HepG2 (cell line): ENCODE measurements around the gene PPP1R12A. TPM values are rescaled to one million over a fixed set of nuclear protein-coding genes. Genes with fewer than 3 reads are reported as not detected.
"Not testable (repeated sequence)": the region's sequence is repeated elsewhere in the genome, so short reads cannot be mapped to it uniquely, and the experiment has no call there.

Source experiments
- ATAC-seq: fragments of 200-7000 bp; cut with Tn5 transposase; 3 replicates; pipeline ENCODE4 v1.9.1; 2020; ENCODE audit warnings: mild to moderate bottlenecking, moderate library complexity
- BruUV-seq: library from RNA; stranded (reverse); fragments of 400-500 nt; replicated peaks from 2 replicates; lab custom pipeline; 2021; lab: Mats Ljungman, UMichigan
- CTCF ChIA-PET: fragments of 300-600 bp; formaldehyde crosslinking; extraction: SDS; loops from one replicate; lab custom pipeline; 2021; ENCODE audit warnings: low total read pairs, inconsistent platforms, low intra/inter-chr PET ratio; lab: Yijun Ruan, JAX
- POLR2A ChIA-PET: fragments of 350-600 bp; sonication (Branson Sonifier 250); formaldehyde crosslinking; loops from one replicate; lab custom pipeline; 2020; ENCODE audit warnings: antibody characterized with exemption, inconsistent platforms; lab: Yijun Ruan, JAX
- DNase-seq: peaks from one replicate; pipeline ENCODE4 v3.0.0-alpha.2; 2015; ENCODE audit warnings: low spot score
- FAIRE-seq: peaks from 3 replicates; lab custom pipeline; 2011; peaks lifted over from hg19 to GRCh38; lab: Jason Lieb, UNC
- H2AFZ ChIP-seq: one replicate; pipeline ENCODE4 v1.6.1; 2011; ENCODE audit warnings: low read length, inconsistent platforms
- H3K27ac ChIP-seq: fragments of 300-600 bp; 3 replicates; pipeline ENCODE4 v1.8.0; 2011; ENCODE audit warnings: mixed run types, mild to moderate bottlenecking, mixed read lengths, low read length, inconsistent platforms; ENCODE audit not compliant: insufficient read depth; ENCODE audit errors: extremely low read length
- H3K27me3 ChIP-seq, 2 experiments: fragments of 200-600 bp in 1 of 2; 2 replicates in 1 of 2; 3 replicates in 1 of 2; pipeline versions ENCODE4 v1.6.0 to v1.8.0; 2011; ENCODE audit warnings: low read length in 2 of 2, mild to moderate bottlenecking in 2 of 2, moderate library complexity in 2 of 2, inconsistent platforms in 1 of 2; ENCODE audit not compliant: insufficient read depth in 2 of 2, control insufficient read depth in 1 of 2
- H3K36me3 ChIP-seq, 2 experiments: fragments of 200-600 bp in 1 of 2; replicated peaks in 1 of 2; 2 replicates in 1 of 2; 3 replicates in 1 of 2; pipeline versions ENCODE4 v1.5.1 to v1.8.0; 2011; ENCODE audit warnings: low read length in 2 of 2, inconsistent platforms in 1 of 2; ENCODE audit not compliant: insufficient read depth in 2 of 2, control insufficient read depth in 1 of 2
- H3K4me1 ChIP-seq: 2 replicates; pipeline ENCODE4 v1.5.1; 2012; ENCODE audit warnings: low read length, inconsistent platforms; ENCODE audit not compliant: insufficient read depth
- H3K4me2 ChIP-seq: 2 replicates; pipeline ENCODE4 v1.6.0; 2011; ENCODE audit warnings: low read depth, low read length, inconsistent platforms
- H3K4me3 ChIP-seq, 3 experiments: fragments of 200-600 bp in 1 of 3; sonication (generic), shearing (Covaris generic) in 1 of 3; replicated peaks in 1 of 3; 2 replicates each; pipeline ENCODE4 v1.5.1; 2011 to 2016; ENCODE audit warnings: low read length in 3 of 3, inconsistent platforms in 2 of 3, low read depth in 2 of 3, mild to moderate bottlenecking in 2 of 3, control low read depth in 1 of 3, mixed read lengths in 1 of 3; ENCODE audit not compliant: insufficient read depth in 1 of 3
- H3K79me2 ChIP-seq: one replicate; pipeline ENCODE4 v1.6.1; 2011; ENCODE audit warnings: low read length, inconsistent platforms; ENCODE audit not compliant: insufficient read depth
- H3K9ac ChIP-seq: 2 replicates; pipeline ENCODE4 v1.6.0; 2011; ENCODE audit warnings: mild to moderate bottlenecking, low read depth, low read length, inconsistent platforms; ENCODE audit not compliant: insufficient read depth
- H3K9me3 ChIP-seq: 2 replicates; pipeline ENCODE4 v1.5.1; 2012; ENCODE audit warnings: mild to moderate bottlenecking, low read length
- H4K20me1 ChIP-seq: 2 replicates; pipeline ENCODE4 v1.6.0; 2011; ENCODE audit warnings: inconsistent platforms, mild to moderate bottlenecking, low read length, moderate library complexity; ENCODE audit not compliant: insufficient read depth
- BHLHE40 ChIP-seq: IDR thresholded peaks from 2 replicates; pipeline ENCODE4 v1.6.1; 2011; ENCODE audit warnings: low read length, improper control_type of control experiment
- CREB1 ChIP-seq, 2 experiments: fragments of 450-650 bp in 1 of 2; IDR thresholded peaks; 2 replicates each; pipeline ENCODE4 v1.6.1; 2016 to 2017; ENCODE audit warnings: control low read depth in 1 of 2, mild to moderate bottlenecking in 1 of 2, missing compliant biosample characterization in 1 of 2, missing genetic modification characterization in 1 of 2
- FOSL2 ChIP-seq: sonication (generic); formaldehyde crosslinking; IDR thresholded peaks from 2 replicates; pipeline ENCODE4 v1.4.0; 2020; ENCODE audit warnings: missing genetic modification reagents
- NCOR1 ChIP-seq: fragments of 200-600 bp; sonication (generic); IDR thresholded peaks from 2 replicates; pipeline ENCODE4 v1.7.0; 2017; ENCODE audit warnings: antibody characterized with exemption, low read length, borderline replicate concordance
- SOX6 ChIP-seq, 2 experiments: fragments of 450-650 bp in 1 of 2; sonication (generic) in 1 of 2; formaldehyde crosslinking in 1 of 2; IDR thresholded peaks; 2 replicates each; pipeline versions ENCODE4 v1.4.0 to v1.6.1; 2017 to 2020; ENCODE audit warnings: antibody characterized with exemption in 1 of 2, mild to moderate bottlenecking in 1 of 2, missing genetic modification reagents in 1 of 2
- WGBS: methylation state at CpG from one replicate; pipeline ENCODE4 v1.1.6; 2017; ENCODE audit warnings: low lambda C conversion rate; 5-methylcytosine and 5-hydroxymethylcytosine counted together
- in situ Hi-C: cut with HindIII; loops from 2 replicates; pipeline ENCODE4 v1.10.0; 2017; ENCODE audit warnings: low pct_unique_long_range_greater_than_20kb; ENCODE audit not compliant: extremely low pct_ligation_motif_present
- intact Hi-C: fragments of 100-400 bp; cut with micrococcal nuclease; formaldehyde crosslinking; loops from one replicate; pipeline ENCODE4 v1.10.0; 2022; ENCODE audit not compliant: unreplicated experiment
- polyA plus RNA-seq, 8 experiments: library from polyadenylated mRNA; depleted of rRNA in 3 of 8; stranded (reverse) in 7 of 8; unstranded in 1 of 8; fragments of >200 nt; fragmentation: Illumina TruSeq in 4 of 8; extraction: Trizol in 4 of 8; gene quantifications; 2 replicates each; pipeline versions ENCODE4 v1.2.1 to v1.2.3, GENCODE V29; 2011 to 2016; ENCODE audit warnings: low read depth in 4 of 8, missing spikeins in 1 of 8, mixed read lengths in 1 of 8; ENCODE audit not compliant: insufficient read depth in 1 of 8
- total RNA-seq, 5 experiments: library from RNA; depleted of rRNA; stranded (reverse); fragments of >200 nt; fragmentation: Illumina TruSeq; extraction: Trizol; gene quantifications; 2 replicates each; pipeline ENCODE4 v1.2.3, GENCODE V29; 2016; ENCODE audit warnings: low read depth in 1 of 5
- TF ChIP-seq, protein P1 (sequence below): sonication (generic); formaldehyde crosslinking; IDR thresholded peaks from 2 replicates; pipeline ENCODE4 v1.9.0; 2021; ENCODE audit warnings: mild to moderate bottlenecking, missing genetic modification reagents
- TF ChIP-seq, protein P2 (sequence below): sonication (generic); formaldehyde crosslinking; IDR thresholded peaks from 2 replicates; pipeline ENCODE4 v1.4.0; 2020; ENCODE audit warnings: missing genetic modification reagents, mild to moderate bottlenecking, borderline replicate concordance

PPP1R12A gene
- total and polyA plus RNA-seq, 2 of the 13 experiments (the other 11 are each of a cell fraction or from before 2014, with no cell fraction given) = 23.8 to 50.0 TPM

DNA sequence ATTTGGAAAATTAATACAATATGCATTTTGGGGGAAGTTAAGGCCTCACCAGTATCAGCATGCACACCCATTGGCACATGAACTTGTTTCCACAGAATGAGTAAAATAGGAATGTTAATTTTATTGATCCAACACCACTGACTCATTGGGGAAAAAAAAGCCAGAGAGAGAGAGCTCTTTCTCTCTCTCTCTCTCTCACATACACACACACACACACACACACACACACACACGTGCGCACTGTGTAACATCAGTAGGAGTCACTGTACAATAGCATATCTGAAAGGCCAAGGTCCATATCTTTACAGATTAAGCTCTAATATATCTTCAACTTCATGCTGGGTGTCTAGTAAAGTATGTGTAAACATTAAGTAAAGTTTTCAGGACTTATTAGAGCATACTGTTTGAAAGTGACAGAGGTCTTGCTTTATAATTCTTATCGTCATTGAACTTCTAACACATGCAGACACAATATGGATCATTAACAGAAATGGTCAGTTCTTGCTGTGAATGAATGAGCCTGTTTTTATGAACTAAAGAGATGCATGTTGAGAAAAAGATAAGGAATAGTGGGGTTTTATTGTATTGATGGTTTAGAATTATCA, 43.1 kb upstream of the PPP1R12A start:
- H3K79me2 ChIP-seq; H3K27me3 ChIP-seq; H3K4me1 ChIP-seq; H3K36me3 ChIP-seq; BruUV-seq; POLR2A ChIA-PET; intact Hi-C loops; H2AFZ ChIP-seq; H3K4me2 ChIP-seq; H4K20me1 ChIP-seq; H3K4me3 ChIP-seq; H3K9me3 ChIP-seq; CTCF ChIA-PET; H3K9ac ChIP-seq; H3K27ac ChIP-seq; in situ Hi-C loops; FAIRE-seq; TF ChIP-seq SOX6, CREB1 (IDR thresholded peaks at IDR 0.05): not testable (repeated sequence)
- WGBS = 6% methylated on average over 3 of the region's 3 CpGs
- peak; percentile 16; the same call in 1 of the 2 replicates for TF ChIP-seq NCOR1
- TF ChIP-seq, protein P1, sequence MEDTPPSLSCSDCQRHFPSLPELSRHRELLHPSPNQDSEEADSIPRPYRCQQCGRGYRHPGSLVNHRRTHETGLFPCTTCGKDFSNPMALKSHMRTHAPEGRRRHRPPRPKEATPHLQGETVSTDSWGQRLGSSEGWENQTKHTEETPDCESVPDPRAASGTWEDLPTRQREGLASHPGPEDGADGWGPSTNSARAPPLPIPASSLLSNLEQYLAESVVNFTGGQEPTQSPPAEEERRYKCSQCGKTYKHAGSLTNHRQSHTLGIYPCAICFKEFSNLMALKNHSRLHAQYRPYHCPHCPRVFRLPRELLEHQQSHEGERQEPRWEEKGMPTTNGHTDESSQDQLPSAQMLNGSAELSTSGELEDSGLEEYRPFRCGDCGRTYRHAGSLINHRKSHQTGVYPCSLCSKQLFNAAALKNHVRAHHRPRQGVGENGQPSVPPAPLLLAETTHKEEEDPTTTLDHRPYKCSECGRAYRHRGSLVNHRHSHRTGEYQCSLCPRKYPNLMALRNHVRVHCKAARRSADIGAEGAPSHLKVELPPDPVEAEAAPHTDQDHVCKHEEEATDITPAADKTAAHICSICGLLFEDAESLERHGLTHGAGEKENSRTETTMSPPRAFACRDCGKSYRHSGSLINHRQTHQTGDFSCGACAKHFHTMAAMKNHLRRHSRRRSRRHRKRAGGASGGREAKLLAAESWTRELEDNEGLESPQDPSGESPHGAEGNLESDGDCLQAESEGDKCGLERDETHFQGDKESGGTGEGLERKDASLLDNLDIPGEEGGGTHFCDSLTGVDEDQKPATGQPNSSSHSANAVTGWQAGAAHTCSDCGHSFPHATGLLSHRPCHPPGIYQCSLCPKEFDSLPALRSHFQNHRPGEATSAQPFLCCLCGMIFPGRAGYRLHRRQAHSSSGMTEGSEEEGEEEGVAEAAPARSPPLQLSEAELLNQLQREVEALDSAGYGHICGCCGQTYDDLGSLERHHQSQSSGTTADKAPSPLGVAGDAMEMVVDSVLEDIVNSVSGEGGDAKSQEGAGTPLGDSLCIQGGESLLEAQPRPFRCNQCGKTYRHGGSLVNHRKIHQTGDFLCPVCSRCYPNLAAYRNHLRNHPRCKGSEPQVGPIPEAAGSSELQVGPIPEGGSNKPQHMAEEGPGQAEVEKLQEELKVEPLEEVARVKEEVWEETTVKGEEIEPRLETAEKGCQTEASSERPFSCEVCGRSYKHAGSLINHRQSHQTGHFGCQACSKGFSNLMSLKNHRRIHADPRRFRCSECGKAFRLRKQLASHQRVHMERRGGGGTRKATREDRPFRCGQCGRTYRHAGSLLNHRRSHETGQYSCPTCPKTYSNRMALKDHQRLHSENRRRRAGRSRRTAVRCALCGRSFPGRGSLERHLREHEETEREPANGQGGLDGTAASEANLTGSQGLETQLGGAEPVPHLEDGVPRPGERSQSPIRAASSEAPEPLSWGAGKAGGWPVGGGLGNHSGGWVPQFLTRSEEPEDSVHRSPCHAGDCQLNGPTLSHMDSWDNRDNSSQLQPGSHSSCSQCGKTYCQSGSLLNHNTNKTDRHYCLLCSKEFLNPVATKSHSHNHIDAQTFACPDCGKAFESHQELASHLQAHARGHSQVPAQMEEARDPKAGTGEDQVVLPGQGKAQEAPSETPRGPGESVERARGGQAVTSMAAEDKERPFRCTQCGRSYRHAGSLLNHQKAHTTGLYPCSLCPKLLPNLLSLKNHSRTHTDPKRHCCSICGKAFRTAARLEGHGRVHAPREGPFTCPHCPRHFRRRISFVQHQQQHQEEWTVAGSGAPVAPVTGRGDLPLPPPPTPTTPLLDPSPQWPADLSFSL = peak; percentile 22; the same call in 1 of the 2 replicates
- TF ChIP-seq, protein P2, sequence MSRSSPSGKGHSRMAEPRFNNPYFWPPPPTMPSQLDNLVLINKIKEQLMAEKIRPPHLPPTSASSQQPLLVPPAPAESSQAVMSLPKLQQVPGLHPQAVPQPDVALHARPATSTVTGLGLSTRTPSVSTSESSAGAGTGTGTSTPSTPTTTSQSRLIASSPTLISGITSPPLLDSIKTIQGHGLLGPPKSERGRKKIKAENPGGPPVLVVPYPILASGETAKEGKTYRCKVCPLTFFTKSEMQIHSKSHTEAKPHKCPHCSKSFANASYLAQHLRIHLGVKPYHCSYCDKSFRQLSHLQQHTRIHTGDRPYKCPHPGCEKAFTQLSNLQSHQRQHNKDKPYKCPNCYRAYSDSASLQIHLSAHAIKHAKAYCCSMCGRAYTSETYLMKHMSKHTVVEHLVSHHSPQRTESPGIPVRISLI (CRISPR knock-in tag) = peak; percentile 55; the same call in 1 of the 2 replicates
- TF ChIP-seq FOSL2 (CRISPR knock-in tag) = peak; percentile 30; the same call in 1 of the 2 replicates
- peak; percentile 30; the same call in 1 of the 2 replicates for TF ChIP-seq SOX6 (CRISPR knock-in tag; IDR thresholded peaks at IDR 0.05)
- TF ChIP-seq CREB1 (CRISPR knock-in tag; IDR thresholded peaks at IDR 0.05) = 0 out of 2 replicates have a peak, but pooled peaks have one; percentile 41
- peak; percentile 40; the same call in 1 of the 2 replicates for TF ChIP-seq BHLHE40
- peak; percentile 71 for ATAC-seq
- peak; percentile 35 for DNase-seq
